ENCODE data around the gene PHC2.

The PHC2 gene

GRCh38 chr1:33392206-33392605 is 38.7 kb downstream of the PHC2 start:
- no peaks in the 10 kb centered on the region for H3K27me3 ChIP-seq (replicated peaks)
- H3K4me3 ChIP-seq (ENCODE audit: low read depth, low read length): no peak overlapping the region
- no peak for DNase-seq
- no peak overlapping the region for H3K27ac ChIP-seq
- H3K36me3 ChIP-seq (replicated peaks): no peaks in the 10 kb centered on the region
- TF ChIP-seq CTCF (IDR thresholded peaks at IDR 0.05; ENCODE audit: low read depth, low read length, missing control alignments): no peak
- in situ Hi-C loops (cut with HindIII; ENCODE audit: low pct_ligation_motif_present, low sequenced_read_pairs): no loop called here

- no peak for TF ChIP-seq CTCF (IDR thresholded peaks at IDR 0.05; ENCODE audit: low read depth, low read length, missing control alignments)
- H3K27me3 ChIP-seq (replicated peaks): no peaks in the 10 kb centered on the region
- in situ Hi-C loops (cut with HindIII; ENCODE audit: low pct_ligation_motif_present, low sequenced_read_pairs): no loop called here
- no peaks in the 10 kb centered on the region for H3K36me3 ChIP-seq (replicated peaks)
- no peak overlapping the region for H3K27ac ChIP-seq
- no peak for DNase-seq
- no peak overlapping the region for H3K4me3 ChIP-seq (ENCODE audit: low read depth, low read length)
Measured at GRCh38 chr1:33391343-33392078, 39.4 kb downstream of the PHC2 start.

- Histone ChIP-seq H3K36me3 (replicated peaks) (no peaks in the 10 kb centered on the region), H3K27ac (peak overlapping the region; percentile 92), H3K27me3 (replicated peaks) (no peaks in the 10 kb centered on the region), H3K4me3 (ENCODE audit: low read depth, low read length) (no peak overlapping the region)
- DNase-seq: peak; percentile 65
- in situ Hi-C loops (cut with HindIII; ENCODE audit: low pct_ligation_motif_present, low sequenced_read_pairs): no loop called here
- TF ChIP-seq CTCF (IDR thresholded peaks at IDR 0.05; ENCODE audit: low read depth, low read length, missing control alignments): no peak
Measured at GRCh38 chr1:33390542-33390941, 40.4 kb downstream of the PHC2 start.

GRCh38 chr1:33388805-33389771 is 41.8 kb downstream of the PHC2 start:
- TF ChIP-seq CTCF (IDR thresholded peaks at IDR 0.05; ENCODE audit: low read depth, low read length, missing control alignments): no peak
- in situ Hi-C loops (cut with HindIII; ENCODE audit: low pct_ligation_motif_present, low sequenced_read_pairs): no loop called here
- H3K27ac ChIP-seq: peak overlapping the region; percentile 92
- no peaks in the 10 kb centered on the region for H3K36me3 ChIP-seq (replicated peaks)
- H3K27me3 ChIP-seq (replicated peaks): no peaks in the 10 kb centered on the region
- H3K4me3 ChIP-seq (ENCODE audit: low read depth, low read length): no peak overlapping the region
- peak; percentile 50 for DNase-seq

GRCh38 chr1:33387625-33388024 is 43.3 kb downstream of the PHC2 start:
- no peak for TF ChIP-seq CTCF (IDR thresholded peaks at IDR 0.05; ENCODE audit: low read depth, low read length, missing control alignments)
- peak; percentile 93 for DNase-seq
- in situ Hi-C loops (cut with HindIII; ENCODE audit: low pct_ligation_motif_present, low sequenced_read_pairs): no loop called here
- Histone ChIP-seq H3K36me3 (replicated peaks) (no peaks in the 10 kb centered on the region), H3K27ac (peak overlapping the region; percentile 92), H3K4me3 (ENCODE audit: low read depth, low read length) (no peak overlapping the region), H3K27me3 (replicated peaks) (no peaks in the 10 kb centered on the region)

Data from brain microvascular endothelial cell (primary cell).